PC-9 (cell line): ENCODE measurements around the gene CACNA1D. TPM values are rescaled to one million over a fixed set of nuclear protein-coding genes. Genes with fewer than 3 reads are reported as not detected.

Source experiments
- BruUV-seq: library from RNA; stranded (reverse); fragments of 400-500 nt; replicated peaks from 2 replicates; lab custom pipeline; 2021; lab: Mats Ljungman, UMichigan
- CTCF ChIA-PET: fragments of 300-600 bp; sonication (Branson Sonifier 250); formaldehyde crosslinking; loops from one replicate; lab custom pipeline; 2022; ENCODE audit warnings: antibody characterized with exemption; lab: Charles Lee
- POLR2A ChIA-PET: fragments of 300-600 bp; sonication (Branson Sonifier 250); formaldehyde crosslinking; loops from one replicate; lab custom pipeline; 2022; ENCODE audit warnings: antibody characterized with exemption; ENCODE audit not compliant: unreplicated experiment; lab: Charles Lee
- DNase-seq, 2 experiments: peaks; one replicate each; pipeline versions ENCODE4 v3.0.0 to v3.0.0-alpha.2; 2015 to 2022; ENCODE audit warnings: mixed read lengths in 1 of 2
- H2AFZ ChIP-seq: fragments of 200-600 bp; sonication (generic); 2 replicates; pipeline ENCODE4 v1.8.1; 2017; ENCODE audit warnings: antibody characterized with exemption
- H3F3A ChIP-seq: fragments of 200-600 bp; sonication (generic); 2 replicates; pipeline ENCODE4 v1.8.1; 2017; ENCODE audit warnings: antibody characterized with exemption, mild to moderate bottlenecking, low read depth; ENCODE audit not compliant: insufficient read depth
- H3K27ac ChIP-seq: fragments of 200-600 bp; sonication (generic); 2 replicates; pipeline ENCODE4 v1.6.1; 2016; ENCODE audit warnings: mixed run types
- H3K27me3 ChIP-seq: fragments of 200-600 bp; sonication (generic); 2 replicates; pipeline ENCODE4 v1.6.1; 2016; ENCODE audit warnings: low read depth, mixed run types; ENCODE audit not compliant: insufficient read depth
- H3K36me3 ChIP-seq: fragments of 200-600 bp; sonication (generic); 2 replicates; pipeline ENCODE4 v1.6.1; 2016; ENCODE audit warnings: low read depth, mixed run types
- H3K4me1 ChIP-seq: fragments of 200-600 bp; sonication (generic); replicated peaks from 2 replicates; pipeline ENCODE4 v1.6.1; 2016; ENCODE audit warnings: mixed run types; ENCODE audit not compliant: insufficient read depth
- H3K4me2 ChIP-seq: fragments of 200-600 bp; sonication (generic); 2 replicates; pipeline ENCODE4 v1.6.1; 2017; ENCODE audit warnings: mixed run types
- H3K4me3 ChIP-seq: fragments of 200-600 bp; sonication (generic); 2 replicates; pipeline ENCODE4 v1.6.1; 2016; ENCODE audit warnings: mixed run types
- H3K79me2 ChIP-seq: fragments of 200-600 bp; sonication (generic); 2 replicates; pipeline ENCODE4 v1.6.1; 2017; ENCODE audit warnings: low read depth, mixed run types
- H3K9me2 ChIP-seq: fragments of 200-600 bp; sonication (generic); 2 replicates; pipeline ENCODE4 v1.8.1; 2017; ENCODE audit warnings: mild to moderate bottlenecking; ENCODE audit not compliant: insufficient read depth
- H3K9me3 ChIP-seq: fragments of 200-600 bp; sonication (generic); 2 replicates; pipeline ENCODE4 v1.8.1; 2016; ENCODE audit warnings: low read depth; ENCODE audit not compliant: insufficient read depth
- H4K20me1 ChIP-seq: fragments of 200-600 bp; sonication (generic); 2 replicates; pipeline ENCODE4 v1.8.1; 2017; ENCODE audit not compliant: insufficient read depth
- EZH2 ChIP-seq: fragments of 200-600 bp; sonication (generic); IDR thresholded peaks from 2 replicates; pipeline ENCODE4 v1.8.0; 2017; ENCODE audit warnings: antibody characterized with exemption, low read depth
- intact Hi-C: fragments of 100-400 bp; cut with micrococcal nuclease; formaldehyde crosslinking; loops from one replicate; pipeline ENCODE4 v1.10.0; 2022; ENCODE audit not compliant: unreplicated experiment
- total RNA-seq: library from RNA; stranded (reverse); gene quantifications from 2 replicates; pipeline ENCODE4 v1.2.3, GENCODE V29; 2021
- TF ChIP-seq, protein P1 (sequence below): fragments of 200-600 bp; sonication (generic); conservative IDR thresholded peaks from 2 replicates; pipeline ENCODE4 v1.6.1; 2017; ENCODE audit warnings: mixed run types, antibody characterized with exemption, mild to moderate bottlenecking, moderate library complexity

The CACNA1D gene
- total RNA-seq, 1 experiment from 2014 or later = not detected

DNA sequence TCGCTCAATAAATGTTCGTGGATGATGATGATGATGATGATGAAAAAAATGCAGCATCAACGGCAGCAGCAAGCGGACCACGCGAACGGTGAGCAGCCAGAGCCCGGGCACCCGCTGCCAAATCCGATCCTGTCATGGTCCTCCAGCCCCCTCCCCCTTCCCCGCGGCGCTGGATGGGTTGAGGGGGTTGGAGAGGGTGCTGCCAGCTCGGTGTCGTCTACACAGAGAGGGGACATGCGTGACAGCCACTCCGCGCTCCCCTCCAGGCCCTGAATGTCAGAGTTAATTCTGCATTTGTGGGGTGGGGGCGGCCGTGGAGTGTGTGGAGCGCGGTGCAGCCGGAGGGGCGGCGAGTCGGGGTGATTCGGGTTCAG lies 722 bp downstream of the CACNA1D start:
- Histone ChIP-seq H3K9me3 (no peaks in the 10 kb centered on the region), H4K20me1 (no peaks in the 10 kb centered on the region), H3K27ac (no peak overlapping the region), H2AFZ (no peak overlapping the region), H3K9me2 (no peaks in the 10 kb centered on the region), H3K36me3 (no peaks in the 10 kb centered on the region), H3K4me1 (no peaks in the 10 kb centered on the region), H3F3A (no peaks in the 10 kb centered on the region), H3K4me3 (no peak overlapping the region), H3K4me2 (no peak overlapping the region), H3K27me3 (peaks cover 35% of the 10 kb centered on the region), H3K79me2 (no peaks in the 10 kb centered on the region)
- intact Hi-C loops = no loop called here
- no peak for TF ChIP-seq EZH2
- TF ChIP-seq, protein P1, sequence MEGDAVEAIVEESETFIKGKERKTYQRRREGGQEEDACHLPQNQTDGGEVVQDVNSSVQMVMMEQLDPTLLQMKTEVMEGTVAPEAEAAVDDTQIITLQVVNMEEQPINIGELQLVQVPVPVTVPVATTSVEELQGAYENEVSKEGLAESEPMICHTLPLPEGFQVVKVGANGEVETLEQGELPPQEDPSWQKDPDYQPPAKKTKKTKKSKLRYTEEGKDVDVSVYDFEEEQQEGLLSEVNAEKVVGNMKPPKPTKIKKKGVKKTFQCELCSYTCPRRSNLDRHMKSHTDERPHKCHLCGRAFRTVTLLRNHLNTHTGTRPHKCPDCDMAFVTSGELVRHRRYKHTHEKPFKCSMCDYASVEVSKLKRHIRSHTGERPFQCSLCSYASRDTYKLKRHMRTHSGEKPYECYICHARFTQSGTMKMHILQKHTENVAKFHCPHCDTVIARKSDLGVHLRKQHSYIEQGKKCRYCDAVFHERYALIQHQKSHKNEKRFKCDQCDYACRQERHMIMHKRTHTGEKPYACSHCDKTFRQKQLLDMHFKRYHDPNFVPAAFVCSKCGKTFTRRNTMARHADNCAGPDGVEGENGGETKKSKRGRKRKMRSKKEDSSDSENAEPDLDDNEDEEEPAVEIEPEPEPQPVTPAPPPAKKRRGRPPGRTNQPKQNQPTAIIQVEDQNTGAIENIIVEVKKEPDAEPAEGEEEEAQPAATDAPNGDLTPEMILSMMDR = no peak
- BruUV-seq = no TSS peak
- POLR2A ChIA-PET = no interaction called here
- no peak for DNase-seq
- CTCF ChIA-PET = no interaction called here

DNA sequence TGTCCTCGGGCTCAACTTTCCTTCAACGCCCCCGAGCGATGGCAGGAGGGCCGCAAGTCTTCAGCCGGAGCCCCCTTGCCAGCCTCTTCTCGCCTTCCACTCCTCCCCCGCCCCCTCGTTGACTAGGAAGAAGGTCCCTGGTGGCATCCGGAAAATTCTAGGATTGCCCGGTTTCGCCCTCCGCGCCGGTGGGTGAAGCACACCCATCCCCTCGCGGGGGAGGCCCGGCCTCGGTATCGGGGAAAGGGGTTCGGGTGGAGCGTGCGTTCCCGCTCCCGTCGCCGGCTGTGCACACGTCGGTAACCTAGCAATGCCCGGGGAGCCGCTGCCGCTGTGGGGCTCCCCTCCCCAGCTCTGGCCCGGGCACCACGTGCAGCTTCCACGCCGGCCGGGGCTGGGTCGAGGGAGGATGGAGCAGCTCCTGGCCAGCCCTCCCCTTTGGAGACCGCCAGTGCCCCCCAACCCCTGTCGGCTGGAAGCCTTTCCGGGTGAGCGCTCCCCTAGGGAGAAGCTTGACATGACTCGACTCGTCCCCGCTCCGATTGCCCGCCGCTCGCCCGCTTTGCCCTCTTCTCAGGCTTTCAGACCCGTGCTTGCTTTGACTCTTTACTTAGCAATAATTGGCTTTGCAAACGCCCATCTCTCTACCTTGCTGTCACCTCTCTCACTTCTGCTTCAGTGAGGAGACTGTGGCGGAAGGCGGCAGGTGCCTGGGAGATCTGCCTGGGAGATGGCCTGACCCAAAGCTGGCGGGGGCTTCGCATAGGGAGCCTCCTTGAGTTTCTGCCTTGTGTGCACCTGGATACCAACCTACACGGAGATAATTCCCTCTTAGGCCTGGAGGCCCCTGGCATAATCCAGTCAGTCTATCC lies 1.3 kb downstream of the CACNA1D start:
- BruUV-seq = no TSS peak
- Histone ChIP-seq H3K36me3 (no peaks in the 10 kb centered on the region), H2AFZ (no peak overlapping the region), H3K79me2 (no peaks in the 10 kb centered on the region), H3K4me3 (no peak overlapping the region), H4K20me1 (no peaks in the 10 kb centered on the region), H3K27ac (no peak overlapping the region), H3K4me1 (no peaks in the 10 kb centered on the region), H3K27me3 (peaks cover 35% of the 10 kb centered on the region), H3K4me2 (no peak overlapping the region), H3K9me2 (no peaks in the 10 kb centered on the region), H3K9me3 (no peaks in the 10 kb centered on the region), H3F3A (no peaks in the 10 kb centered on the region)
- DNase-seq = no peak
- ChIA-PET CTCF (no interaction called here), POLR2A (no interaction called here)
- TF ChIP-seq, protein P1 = no peak
- TF ChIP-seq EZH2 = no peak
- intact Hi-C loops = no loop called here

DNA sequence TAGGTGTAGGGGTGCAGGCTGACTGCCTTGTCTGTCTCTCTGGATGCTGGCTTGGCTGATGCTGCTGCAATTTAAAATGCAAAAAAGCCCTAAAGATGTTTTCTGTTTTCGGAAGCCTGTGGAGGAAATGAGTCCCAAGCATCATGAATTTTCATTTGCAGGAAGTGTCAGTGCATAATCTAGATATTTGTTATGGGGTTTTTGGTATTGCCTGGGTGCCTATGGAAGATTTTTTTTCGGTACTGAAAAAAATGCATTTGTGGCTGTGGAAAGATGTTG lies 1.9 kb downstream of the CACNA1D start:
- H3K79me2 ChIP-seq = no peaks in the 10 kb centered on the region
- no peaks in the 10 kb centered on the region for H3K4me1 ChIP-seq
- H3K27me3 ChIP-seq = peaks cover 39% of the 10 kb centered on the region
- H3K4me3 ChIP-seq = no peak overlapping the region
- TF ChIP-seq, protein P1 = no peak
- no peaks in the 10 kb centered on the region for H4K20me1 ChIP-seq
- no peaks in the 10 kb centered on the region for H3K36me3 ChIP-seq
- ChIA-PET CTCF (no interaction called here), POLR2A (no interaction called here)
- H3K4me2 ChIP-seq = no peak overlapping the region
- H3K27ac ChIP-seq = no peak overlapping the region
- no TSS peak for BruUV-seq
- intact Hi-C loops = no loop called here
- H3K9me2 ChIP-seq = no peaks in the 10 kb centered on the region
- no peaks in the 10 kb centered on the region for H3K9me3 ChIP-seq
- DNase-seq = no peak
- no peaks in the 10 kb centered on the region for H3F3A ChIP-seq
- no peak overlapping the region for H2AFZ ChIP-seq
